ENCODE measurements around the gene SMARCA5.
A peak's percentile ranks its signal among the peaks of the same experiment; 100 is the strongest.

SMARCA5 gene

GRCh38 chr4:143538979-143539669 is 25.6 kb downstream of the SMARCA5 start:
- no peak for DNase-seq

- DNase-seq, result no peak
Observed at GRCh38 chr4:143539670-143540023, 26.1 kb downstream of the SMARCA5 start.

- DNase-seq, result no peak
Observed at GRCh38 chr4:143549928-143550327, 36.4 kb downstream of the SMARCA5 start.

- DNase-seq, result no peak
Observed at GRCh38 chr4:143554728-143555597, 41.5 kb downstream of the SMARCA5 start.

GRCh38 chr4:143555676-143556075 is 42.2 kb downstream of the SMARCA5 start:
- no peak for DNase-seq

GRCh38 chr4:143558286-143558685 is 44.8 kb downstream of the SMARCA5 start:
- DNase-seq, result no peak

- DNase-seq, result peak; percentile 89
Observed at GRCh38 chr4:143558823-143559756, 45.6 kb downstream of the SMARCA5 start.

GRCh38 chr4:143559757-143560147 is 46.2 kb downstream of the SMARCA5 start:
- no peak for DNase-seq

- no peak for DNase-seq
Observed at GRCh38 chr4:143564472-143564871, 51.0 kb downstream of the SMARCA5 start.

- no peak for DNase-seq
Observed at GRCh38 chr4:143575331-143575730, 61.8 kb downstream of the SMARCA5 start.

- no peak for DNase-seq
Observed at GRCh38 chr4:143581331-143581946, 67.9 kb downstream of the SMARCA5 start.

GRCh38 chr4:143585548-143585947 is 72.0 kb downstream of the SMARCA5 start:
- no peak for DNase-seq

- no peak for DNase-seq
Observed at GRCh38 chr4:143586080-143586479, 72.6 kb downstream of the SMARCA5 start.

- DNase-seq, result peak; percentile 10
Observed at GRCh38 chr4:143587703-143588102, 74.2 kb downstream of the SMARCA5 start.

GRCh38 chr4:143597276-143597675 is 83.8 kb downstream of the SMARCA5 start:
- DNase-seq, result no peak

- no peak for DNase-seq
Observed at GRCh38 chr4:143598816-143599215, 85.3 kb downstream of the SMARCA5 start.

- no peak for DNase-seq
Observed at GRCh38 chr4:143599827-143600226, 86.3 kb downstream of the SMARCA5 start.

- DNase-seq, result no peak
Observed at GRCh38 chr4:143606480-143606879, 93.0 kb downstream of the SMARCA5 start.
